HG02763 (cell line): ENCODE data around the gene PFDN2.
A peak's percentile ranks its signal among the peaks of the same experiment; 100 is the strongest.
"Not testable (repeated sequence)": the region's sequence is repeated elsewhere in the genome, so short reads cannot be mapped to it uniquely, and the experiment has no call there.

Experiments used
- ATAC-seq: cut with Tn5 transposase; IDR thresholded peaks from one replicate; pipeline ENCODE4 v1.9.1; 2021; ENCODE audit warnings: mild to moderate bottlenecking, moderate library complexity; ENCODE audit not compliant: unreplicated experiment

PFDN2 gene

DNA sequence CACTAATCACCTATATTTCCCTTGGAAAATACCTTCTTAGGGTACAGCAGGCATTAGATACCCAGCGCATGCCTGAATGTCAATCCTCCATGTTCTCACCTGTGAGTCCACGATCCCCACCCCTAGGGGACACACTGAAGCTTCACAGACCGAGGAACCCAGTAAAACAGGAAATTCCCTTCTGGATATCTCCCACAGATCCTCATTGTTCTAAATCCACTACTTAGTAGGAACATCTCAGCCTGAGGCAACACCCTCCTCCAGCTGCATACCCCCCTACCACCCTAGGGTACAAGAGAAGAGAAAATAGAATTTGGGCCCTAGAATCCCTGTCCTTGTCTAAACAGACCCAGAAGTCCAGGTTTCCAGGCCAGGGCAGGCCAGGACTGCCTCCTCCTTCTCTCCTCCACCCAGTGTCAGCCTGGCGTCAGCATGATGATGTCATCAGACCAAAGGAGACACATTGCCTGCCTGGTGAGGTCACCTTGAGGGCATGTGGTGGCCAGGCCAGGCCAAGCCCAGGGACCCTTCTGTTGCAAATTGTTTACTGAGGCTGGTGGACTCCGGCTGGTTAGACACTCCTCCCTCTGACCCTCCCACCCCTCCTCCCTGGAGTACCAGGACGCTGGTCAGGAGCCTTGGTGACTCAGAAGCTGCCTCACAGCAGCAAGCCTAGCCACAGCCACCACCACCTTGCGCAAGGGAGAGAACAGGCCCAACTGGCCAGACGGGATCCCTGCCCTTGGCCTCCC is 34.7 kb downstream of the PFDN2 start:
- ATAC-seq = no peak

DNA sequence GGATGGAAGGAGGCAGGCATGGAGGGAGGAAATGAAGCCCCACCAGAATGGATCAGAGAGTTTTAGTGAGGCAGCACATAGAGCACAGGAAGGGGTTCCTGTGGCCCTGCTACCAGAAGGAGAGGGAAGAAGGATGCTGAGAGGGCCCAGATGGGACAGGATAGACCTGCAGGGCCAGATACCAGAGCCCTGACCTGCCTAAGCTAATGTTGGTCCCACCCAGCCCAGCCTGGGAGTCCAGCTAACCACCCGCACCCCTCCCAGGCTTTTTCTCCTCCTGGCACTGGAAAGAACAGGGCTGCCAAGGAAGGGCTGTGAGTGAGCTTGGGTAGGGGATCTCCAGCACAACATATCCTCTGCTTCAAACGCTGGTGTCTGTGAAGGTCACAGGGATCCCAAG is 35.4 kb downstream of the PFDN2 start:
- ATAC-seq = no peak

GRCh38 chr1:161081519-161081918 is 36.3 kb downstream of the PFDN2 start:
- no peak for ATAC-seq

DNA sequence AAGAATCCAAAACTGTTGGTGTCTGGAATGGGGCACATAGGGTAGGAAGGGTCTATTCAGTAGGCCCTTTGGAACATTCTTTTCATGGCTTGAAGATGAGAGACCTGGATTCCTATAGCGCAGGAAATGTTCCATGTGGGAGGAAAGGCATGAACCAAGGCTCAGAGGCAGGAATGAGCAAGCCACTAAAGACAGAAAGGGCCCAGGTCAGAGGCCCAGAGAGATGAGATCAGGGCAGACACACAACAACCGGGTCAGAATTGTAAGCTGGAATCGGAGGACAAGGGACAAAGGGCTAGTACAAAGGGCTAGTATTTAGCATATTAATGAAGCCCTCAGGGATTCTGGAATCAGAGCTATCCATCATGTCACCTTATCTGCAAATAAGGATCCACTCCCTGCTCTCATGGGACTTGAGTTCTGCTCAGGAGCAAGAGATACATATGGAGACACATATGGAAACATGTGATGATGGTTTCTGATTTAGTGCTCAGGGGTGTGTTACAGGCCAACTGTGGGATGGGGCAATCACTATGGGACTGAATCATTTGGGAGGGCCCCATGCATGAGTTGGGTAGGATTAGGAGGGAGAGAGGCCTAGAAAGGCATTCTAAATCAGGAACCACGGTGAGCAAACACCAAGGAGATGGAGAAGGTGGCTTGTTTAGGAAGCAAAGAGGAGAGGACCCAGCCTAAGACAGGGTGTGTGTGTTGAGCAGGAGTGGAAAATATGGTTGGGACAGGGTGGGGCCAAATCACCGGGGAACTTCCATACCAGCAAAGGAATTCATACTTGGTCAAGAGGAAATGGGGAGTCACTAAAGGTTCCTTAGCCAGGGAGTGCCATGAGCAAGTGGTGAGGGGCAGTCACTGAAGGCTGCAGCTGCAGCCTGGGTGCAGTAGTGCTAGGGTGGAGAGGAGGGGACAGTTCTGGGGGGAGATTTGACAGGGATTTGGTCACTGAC is 37.1 kb downstream of the PFDN2 start:
- ATAC-seq = no peak

DNA sequence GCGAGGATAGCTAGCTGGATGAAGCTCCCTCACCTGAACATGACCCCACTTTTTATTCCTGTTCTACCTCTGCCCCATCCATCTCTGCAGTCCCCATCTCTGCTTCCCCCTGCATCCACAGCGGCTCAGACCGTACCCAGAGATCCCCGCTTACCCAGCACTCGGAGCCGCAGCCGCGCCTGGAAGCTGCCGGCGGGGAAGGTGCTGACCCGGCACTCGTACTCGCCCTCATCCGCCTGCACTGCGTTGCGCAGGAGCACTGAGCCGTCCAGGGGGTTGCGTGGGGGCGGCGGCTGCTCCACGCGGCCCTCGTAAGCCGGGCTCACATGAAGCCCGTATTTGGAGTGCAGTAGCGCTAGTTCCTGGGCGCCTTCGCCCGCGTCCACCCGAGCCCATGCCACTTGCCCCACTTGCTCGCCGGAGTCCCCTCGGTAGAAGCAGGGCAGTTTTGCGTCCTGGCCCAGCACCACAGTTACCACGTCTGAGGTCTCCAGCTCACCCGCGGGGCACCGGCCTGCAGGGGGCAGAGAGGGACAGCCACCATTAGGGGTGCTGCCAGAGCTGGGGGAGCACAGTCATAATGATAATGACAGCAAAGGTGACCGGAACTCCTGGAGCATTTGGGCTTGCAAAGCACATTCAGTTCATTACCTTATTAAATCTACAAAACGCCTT is 38.3 kb downstream of the PFDN2 start:
- no peak for ATAC-seq

DNA sequence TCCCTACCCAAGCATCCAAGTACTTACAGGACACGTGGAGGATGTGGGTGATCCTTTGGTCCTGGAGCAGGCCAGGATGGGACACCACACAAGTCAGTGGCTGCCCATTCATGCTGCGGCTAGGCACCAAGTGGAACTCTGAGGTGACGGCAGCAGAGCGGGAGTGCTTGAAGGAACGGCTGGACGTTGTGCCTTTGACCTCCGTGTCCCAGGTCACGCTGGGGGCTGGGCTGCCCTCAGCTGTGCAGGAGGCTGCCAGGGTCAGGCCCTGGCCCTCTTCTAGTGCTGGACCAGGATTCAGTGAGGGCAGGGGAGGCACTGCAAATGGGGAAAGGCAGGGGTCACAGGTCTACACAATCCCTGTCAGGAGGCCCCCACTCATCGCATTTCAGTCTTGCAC is 40.4 kb downstream of the PFDN2 start:
- ATAC-seq = no peak

DNA sequence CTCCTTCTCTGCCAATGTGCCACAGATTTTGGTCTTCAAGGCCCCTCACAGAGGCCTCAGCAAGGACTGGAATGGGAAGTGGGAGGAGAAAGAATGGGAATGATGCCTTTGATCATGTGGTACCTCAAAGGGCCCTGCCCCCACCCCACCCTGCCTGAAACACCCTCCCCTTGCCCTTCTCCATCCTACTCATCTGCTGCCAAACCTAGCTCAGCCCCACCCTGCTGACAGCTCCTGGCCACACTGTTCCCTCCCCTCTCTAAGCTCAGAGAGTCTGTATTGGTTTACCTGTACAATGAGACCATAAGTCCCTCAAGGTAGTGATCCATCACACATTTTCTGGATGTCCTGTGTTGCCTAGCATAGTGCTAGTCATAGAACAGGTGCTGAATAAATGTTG is 41.4 kb downstream of the PFDN2 start:
- no peak for ATAC-seq

GRCh38 chr1:161074676-161075368 is 43.0 kb downstream of the PFDN2 start:
- no peak for ATAC-seq

DNA sequence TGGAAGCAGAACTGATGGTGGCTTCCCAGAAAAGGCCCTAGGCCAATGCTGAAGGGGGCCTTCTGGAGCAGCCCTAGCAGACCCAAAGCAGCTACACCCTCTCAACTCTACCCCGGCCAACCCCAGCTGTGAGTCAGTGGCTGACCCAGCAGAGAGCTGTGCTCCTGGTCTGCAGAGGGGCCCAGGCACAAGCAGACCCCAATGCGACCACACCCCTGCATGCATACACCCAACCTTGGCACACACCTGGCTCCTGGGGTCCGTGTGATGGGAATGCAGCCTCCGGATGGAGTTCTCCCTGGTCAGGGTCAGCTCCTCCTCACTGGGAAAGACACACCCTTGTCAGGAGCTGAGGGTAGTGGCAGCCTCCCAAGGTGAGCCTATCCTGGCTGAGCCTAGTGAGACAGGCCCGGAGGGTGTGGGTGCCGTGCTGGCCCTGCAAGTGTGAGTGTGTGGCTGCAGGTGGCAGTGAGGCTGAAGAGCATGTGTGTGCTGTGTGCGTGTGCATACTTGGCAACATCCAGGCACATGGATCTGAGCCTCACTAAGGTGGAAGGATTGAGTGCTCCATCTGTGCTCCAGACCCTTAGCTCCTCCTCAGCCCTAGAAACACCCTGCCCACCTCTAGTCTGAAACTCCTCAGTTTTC is 44.2 kb downstream of the PFDN2 start:
- ATAC-seq = no peak

- ATAC-seq = no peak
These were observed 44.9 kb downstream of the PFDN2 start for GRCh38 chr1:161072751-161073449.

GRCh38 chr1:161071886-161072371 is 45.9 kb downstream of the PFDN2 start:
- no peak for ATAC-seq

DNA sequence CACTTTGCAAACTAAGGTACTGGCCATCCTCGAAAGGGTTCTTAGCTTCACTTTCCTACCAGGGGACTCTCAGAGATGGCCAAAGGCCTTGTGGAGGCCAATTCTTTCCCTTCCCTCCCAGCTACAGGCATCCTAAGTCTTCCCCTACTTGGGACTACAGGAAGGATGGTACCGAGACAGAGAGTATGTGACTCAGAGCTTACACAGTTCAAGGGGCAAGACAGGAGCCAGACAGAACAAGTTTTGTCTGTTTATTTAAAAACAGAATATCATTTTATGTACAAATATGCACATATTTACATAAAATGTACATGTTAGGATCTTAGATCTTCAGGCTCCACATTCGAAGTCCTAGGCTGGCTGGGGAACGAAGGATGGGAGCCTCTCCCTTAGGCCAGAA is 47.1 kb downstream of the PFDN2 start:
- ATAC-seq = no peak

GRCh38 chr1:161069731-161070270 is 48.0 kb downstream of the PFDN2 start, which contains the start of gene ARHGAP30:
ARHGAP30 (minus strand) TSS chr1:161069891; CDS start chr1:161069624, 267 bp downstream.
- peak; percentile 80 for ATAC-seq

DNA sequence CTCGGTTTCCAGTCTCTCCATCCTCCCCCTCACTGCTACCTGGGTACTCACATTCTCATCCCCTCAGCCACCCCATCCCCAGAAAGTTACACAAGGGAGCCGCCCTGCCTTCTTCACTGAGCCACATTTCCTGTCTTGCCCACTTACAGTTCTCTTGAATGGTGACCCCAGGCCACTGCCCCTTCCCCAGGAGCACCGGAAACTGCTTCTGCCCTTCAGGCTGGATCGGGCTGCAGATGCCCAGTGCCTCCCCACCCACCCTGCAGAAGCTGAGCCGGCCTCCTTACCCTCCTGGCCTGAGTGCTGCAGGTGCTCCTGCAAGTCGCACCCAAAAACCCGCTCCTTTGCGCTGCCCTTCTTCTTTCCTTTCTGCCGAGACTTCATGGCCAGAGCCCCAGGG is 48.6 kb downstream of the PFDN2 start:
- ATAC-seq = no peak

GRCh38 chr1:161068306-161069234 is 49.3 kb downstream of the PFDN2 start:
- ATAC-seq = peak; percentile 49

GRCh38 chr1:161066694-161067093 is 51.1 kb downstream of the PFDN2 start:
- no peak for ATAC-seq

- ATAC-seq = not testable (repeated sequence)
These were observed 52.2 kb downstream of the PFDN2 start for GRCh38 chr1:161065681-161066080.

DNA sequence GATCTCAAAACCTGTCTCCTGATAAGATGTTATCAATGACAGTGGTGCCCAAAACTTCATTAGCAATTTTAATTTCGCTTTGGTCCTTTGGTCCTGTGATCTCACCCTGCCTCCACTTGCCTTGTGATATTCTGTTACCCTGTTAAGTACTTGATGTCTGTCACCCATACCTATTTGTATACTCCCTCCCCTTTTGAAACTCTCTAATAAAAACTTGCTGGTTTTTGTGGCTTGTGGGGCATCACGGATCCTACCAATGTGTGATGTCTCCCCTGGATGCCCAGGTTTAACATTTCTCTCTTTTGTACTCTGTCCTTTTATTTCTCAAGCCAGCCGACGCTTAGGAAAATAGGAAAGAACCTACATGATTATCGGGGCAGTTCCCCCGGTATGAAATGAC is 53.9 kb downstream of the PFDN2 start:
- ATAC-seq = not testable (repeated sequence)
